GM10847 (cell line): ENCODE measurements around the gene TRAK1.

Experiments
- POLR2A ChIP-seq: IDR thresholded peaks from 2 replicates; pipeline ENCODE4 v1.6.1; 2011; ENCODE audit not compliant: insufficient read length; ENCODE audit errors: extremely low read depth

The TRAK1 gene

GRCh38 chr3:42228796-42229195 lies 137.6 kb downstream of the TRAK1 start:
- TF ChIP-seq POLR2A, result no peak

DNA sequence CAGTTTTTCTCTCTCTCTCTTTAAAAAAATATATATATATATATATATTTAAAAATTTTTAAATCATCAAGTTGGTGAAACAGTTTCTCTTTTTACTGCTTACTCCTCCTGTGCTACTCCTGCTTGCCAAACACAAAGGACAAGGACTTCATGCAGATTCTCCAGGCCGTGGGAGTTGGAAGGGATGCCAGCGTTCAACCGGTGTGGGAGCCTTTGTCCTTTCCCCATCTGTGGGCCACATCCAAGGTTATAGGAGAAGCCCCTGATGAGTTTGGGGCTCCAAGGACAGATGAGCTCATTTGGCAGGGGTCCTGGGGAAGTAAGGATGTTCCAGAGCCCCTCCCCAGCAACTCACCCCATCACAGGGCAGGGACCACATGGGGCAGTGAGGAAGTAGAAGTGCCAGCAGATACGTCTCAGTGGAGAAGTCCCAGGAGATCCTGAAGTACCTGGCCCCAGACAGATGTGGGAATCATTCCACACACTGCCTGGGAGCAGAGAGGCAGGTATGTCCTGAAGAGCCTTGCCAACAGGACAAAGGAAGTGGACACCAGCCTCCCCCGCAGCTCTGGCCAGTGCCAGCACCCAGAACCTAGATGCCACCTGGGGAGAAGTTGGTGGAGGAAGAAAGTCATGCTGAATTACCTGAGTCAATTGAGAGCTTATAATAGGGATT lies 138.2 kb downstream of the TRAK1 start:
- no peak for TF ChIP-seq POLR2A

DNA sequence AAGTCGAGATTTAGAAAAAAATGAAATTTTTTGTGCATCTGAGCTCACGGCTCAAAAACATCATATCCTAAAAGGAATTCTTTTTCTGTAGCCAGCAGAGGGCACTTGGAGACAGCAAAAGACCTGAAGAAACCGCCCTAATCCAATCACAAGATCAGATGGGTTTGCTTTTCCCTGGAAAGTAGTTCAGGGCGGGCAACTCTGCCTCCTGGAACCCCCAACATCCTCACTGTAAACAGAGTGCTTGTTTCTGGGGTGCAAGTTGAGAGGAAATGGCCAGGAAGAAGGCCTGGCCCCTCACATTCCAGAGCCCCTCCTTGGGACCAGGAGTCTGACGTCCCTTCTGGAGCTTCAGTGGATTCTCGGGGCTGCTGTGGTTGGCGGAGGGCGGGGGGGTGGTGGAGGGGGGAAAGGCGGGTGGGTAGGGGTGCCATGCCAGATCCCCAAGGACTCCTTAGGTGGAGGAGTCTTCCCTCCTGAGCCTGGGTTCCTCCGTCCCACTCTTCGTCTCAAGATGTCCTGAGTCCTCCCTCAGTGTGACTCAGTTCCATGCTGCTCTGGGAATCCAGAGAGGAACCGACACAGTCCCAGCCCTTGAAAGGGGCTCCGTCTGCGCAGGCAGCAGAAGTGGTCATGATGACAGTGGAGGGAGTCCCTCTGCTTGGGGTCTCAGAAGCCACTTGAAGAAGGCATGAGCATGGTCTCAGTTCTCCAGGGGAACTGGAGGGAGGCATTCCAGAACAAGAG lies 139.0 kb downstream of the TRAK1 start:
- no peak for TF ChIP-seq POLR2A

DNA sequence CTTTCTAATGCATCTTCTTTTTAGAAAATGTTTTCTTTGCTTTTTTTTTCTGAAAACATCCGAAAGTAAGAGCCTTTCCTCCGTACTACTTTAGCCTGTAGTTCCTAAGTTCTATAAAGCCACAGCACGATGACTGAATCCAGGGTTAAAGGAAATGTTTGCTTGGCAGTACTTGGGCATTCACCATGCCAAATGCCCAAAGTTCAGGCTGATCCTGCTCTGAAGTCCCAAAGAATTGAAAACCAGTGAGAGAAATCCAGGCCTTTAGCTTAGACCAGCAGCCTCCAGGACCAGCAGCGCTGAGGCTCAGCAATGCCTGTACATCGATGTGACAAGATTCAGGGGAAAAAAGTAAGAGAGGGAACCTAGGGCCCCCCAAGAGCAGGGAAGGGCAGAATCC lies 139.7 kb downstream of the TRAK1 start:
- TF ChIP-seq POLR2A, result no peak

- TF ChIP-seq POLR2A, result no peak
Measured at GRCh38 chr3:42235532-42235931, 144.4 kb downstream of the TRAK1 start.

- no peak for TF ChIP-seq POLR2A
Measured at GRCh38 chr3:42236611-42237010, 145.5 kb downstream of the TRAK1 start.

- no peak for TF ChIP-seq POLR2A
Measured at GRCh38 chr3:42246091-42246490, 154.9 kb downstream of the TRAK1 start.

DNA sequence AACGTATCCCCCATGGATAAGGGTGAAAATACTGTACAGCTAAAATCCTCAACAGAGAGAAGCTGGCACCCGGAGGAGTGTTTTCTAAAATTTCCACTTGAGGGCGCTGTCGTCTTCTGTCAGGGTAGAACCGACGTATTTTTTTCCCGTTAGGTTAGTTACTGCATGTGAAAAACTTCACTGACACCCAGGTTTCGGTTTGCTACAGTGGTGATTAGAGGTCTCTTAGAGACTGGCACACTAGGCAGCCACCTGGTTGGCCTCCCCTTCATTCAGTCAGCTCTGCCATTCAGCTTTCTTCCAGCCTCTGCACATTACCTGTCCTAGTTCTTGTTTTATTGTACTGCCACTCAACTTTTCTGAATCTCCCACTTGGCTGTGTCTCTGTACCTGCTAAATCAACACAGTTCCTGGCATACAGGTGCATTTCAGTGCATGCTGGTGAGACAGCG lies 156.4 kb downstream of the TRAK1 start:
- TF ChIP-seq POLR2A, result no peak

DNA sequence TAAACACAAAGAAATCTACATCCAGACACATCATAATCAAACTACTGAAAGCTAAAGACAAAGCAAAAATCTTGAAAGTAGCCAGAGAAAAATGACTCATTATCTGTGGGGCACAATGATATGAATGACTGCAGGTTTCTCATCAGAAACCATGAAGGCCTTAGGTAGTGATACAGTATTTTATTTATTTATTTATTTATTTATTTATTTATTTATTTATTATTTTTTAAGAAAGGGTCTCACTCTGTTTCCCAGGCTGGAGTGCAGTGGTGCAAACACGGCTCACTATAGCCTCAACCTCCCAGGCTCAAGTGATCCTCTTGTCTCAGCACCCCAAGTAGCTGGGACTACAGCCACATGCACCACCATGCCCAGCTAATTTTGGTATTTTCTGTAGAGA lies 159.6 kb downstream of the TRAK1 start:
- TF ChIP-seq POLR2A, result no peak

GRCh38 chr3:42254566-42254965 lies 163.4 kb downstream of the TRAK1 start:
- TF ChIP-seq POLR2A, result no peak

DNA sequence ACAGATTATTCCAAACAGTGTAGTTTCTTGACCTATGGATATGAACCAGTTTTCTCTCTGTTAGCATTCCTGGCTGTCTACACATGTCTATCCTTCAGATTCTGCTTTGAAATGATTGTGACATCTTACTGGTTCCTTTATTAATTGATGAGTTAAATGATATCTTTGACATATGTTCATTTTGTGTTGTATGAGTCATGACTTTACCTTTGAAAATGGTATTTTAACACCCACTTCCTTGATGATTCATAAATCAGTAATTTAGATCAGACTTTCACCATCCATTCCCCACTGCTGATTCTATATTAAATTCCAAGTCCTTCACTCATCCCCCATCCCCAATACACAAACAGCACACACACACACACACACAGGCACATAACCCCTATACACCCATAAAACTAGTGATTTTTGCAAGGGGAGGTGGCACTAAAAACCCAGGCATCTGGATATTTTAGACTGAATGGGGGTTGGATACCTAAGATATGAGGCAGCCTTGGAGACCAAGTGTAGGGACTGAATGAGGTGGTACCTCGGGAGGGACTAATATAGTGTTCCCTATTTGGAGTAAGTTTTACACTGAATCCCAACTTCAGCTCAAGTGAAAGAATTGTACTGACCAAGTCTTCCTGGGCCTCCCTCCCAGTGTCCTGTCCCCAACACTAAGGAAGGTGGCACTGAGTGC lies 165.1 kb downstream of the TRAK1 start:
- TF ChIP-seq POLR2A, result no peak

DNA sequence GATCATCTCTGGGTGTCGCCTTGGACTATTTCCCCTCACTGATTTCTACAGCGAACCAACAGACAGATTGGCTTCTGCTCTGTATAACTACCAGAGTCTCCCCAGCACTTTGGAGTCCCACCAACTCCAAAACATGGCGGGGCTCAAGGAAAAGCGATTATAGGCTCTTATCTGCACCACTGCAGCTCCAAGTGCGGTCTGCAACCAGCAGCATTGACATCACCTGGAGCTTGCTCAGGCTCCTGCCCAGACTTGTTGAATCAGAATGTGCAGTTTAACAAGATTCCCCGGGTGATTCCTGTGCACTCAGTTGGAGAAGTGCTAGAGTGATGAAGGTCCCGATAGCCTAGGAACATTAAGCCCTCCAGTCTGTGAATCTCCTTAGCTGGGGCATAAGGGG lies 165.8 kb downstream of the TRAK1 start:
- TF ChIP-seq POLR2A, result no peak

GRCh38 chr3:42262525-42262924 lies 171.4 kb downstream of the TRAK1 start:
- no peak for TF ChIP-seq POLR2A

- no peak for TF ChIP-seq POLR2A
Measured at GRCh38 chr3:42263354-42264346, 172.5 kb downstream of the TRAK1 start.
